ENCODE results near the gene NOTCH1. TPM values are rescaled to one million over a fixed set of nuclear protein-coding genes. Genes with fewer than 3 reads are reported as not detected.
"Not testable (repeated sequence)": the region's sequence is repeated elsewhere in the genome, so short reads cannot be mapped to it uniquely, and the experiment has no call there.

Gene NOTCH1
- total RNA-seq, 1 experiment from 2014 or later = 39.2 TPM

DNA sequence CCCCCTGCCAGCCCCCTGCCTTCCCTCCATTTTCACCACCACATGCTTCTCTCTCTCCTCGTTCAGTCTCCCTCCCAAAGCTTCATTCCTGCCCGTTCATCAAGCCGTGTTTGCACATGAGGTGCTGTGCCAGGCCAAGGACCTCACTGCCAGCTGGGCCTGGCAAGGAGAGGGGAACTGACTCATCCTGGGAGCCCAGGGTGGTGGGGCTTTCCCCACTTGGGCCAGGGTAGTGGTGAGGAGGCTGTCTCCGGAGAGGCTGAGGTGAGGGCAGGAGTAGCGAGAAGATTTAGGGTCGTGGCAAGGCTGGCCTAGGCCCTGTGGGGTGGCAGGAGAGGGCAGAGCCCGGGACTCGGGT, 30.4 kb upstream of the NOTCH1 start:
- Histone ChIP-seq H3K4me1 (replicated peaks; ENCODE audit: insufficient read depth) (peaks cover 26% of the 10 kb centered on the region), H3K36me3 (ENCODE audit: low read depth) (no peaks in the 10 kb centered on the region), H3K4me2 (peak overlapping the region; percentile 16; the same call in 1 of the 2 replicates), H3F3A (ENCODE audit: insufficient read depth, low read depth) (peaks cover 22% of the 10 kb centered on the region; the same call in 1 of the 2 replicates), H3K4me3 (no peak overlapping the region), H3K9me2 (ENCODE audit: insufficient read depth) (no peaks in the 10 kb centered on the region), H3K27me3 (ENCODE audit: insufficient read depth, low read depth) (no peaks in the 10 kb centered on the region), H3K27ac (no peak overlapping the region), H3K9me3 (ENCODE audit: insufficient read depth, low read depth) (no peaks in the 10 kb centered on the region), H4K20me1 (ENCODE audit: insufficient read depth) (no peaks in the 10 kb centered on the region), H2AFZ (no peak overlapping the region), H3K79me2 (ENCODE audit: low read depth) (no peaks in the 10 kb centered on the region)
- peak; percentile 61 to 64 for DNase-seq
- CTCF ChIA-PET = interaction anchor here (1.2 kb wide), 1 partner anchor 8 kb away, joined by 3 read pairs; no protein-coding TSS in a partner anchor
- no peak for TF ChIP-seq CTCF (conservative IDR thresholded peaks at IDR 0.05)
- TF ChIP-seq EZH2 (IDR thresholded peaks at IDR 0.05; ENCODE audit: low read depth) = no peak
- intact Hi-C loops (cut with micrococcal nuclease; ENCODE audit: unreplicated experiment) = loop anchor here (5.0 kb wide), 1 partner anchor 51 kb away; no protein-coding TSS in a partner anchor
- BruUV-seq (replicated peaks) = no TSS peak
- POLR2A ChIA-PET (ENCODE audit: unreplicated experiment) = interaction anchor here (0.7 kb wide), 1 partner anchor 595 kb away, joined by 5 read pairs; no protein-coding TSS in a partner anchor

- no peak for DNase-seq
- Histone ChIP-seq H3K27ac (no peak overlapping the region), H3K79me2 (ENCODE audit: low read depth) (no peaks in the 10 kb centered on the region), H3K4me2 (peak overlapping the region; percentile 16; the same call in 1 of the 2 replicates), H4K20me1 (ENCODE audit: insufficient read depth) (no peaks in the 10 kb centered on the region), H2AFZ (no peak overlapping the region), H3K4me1 (replicated peaks; ENCODE audit: insufficient read depth) (peaks cover 26% of the 10 kb centered on the region), H3K36me3 (ENCODE audit: low read depth) (no peaks in the 10 kb centered on the region), H3K9me3 (ENCODE audit: insufficient read depth, low read depth) (no peaks in the 10 kb centered on the region), H3F3A (ENCODE audit: insufficient read depth, low read depth) (peaks cover 22% of the 10 kb centered on the region; the same call in 1 of the 2 replicates), H3K4me3 (no peak overlapping the region), H3K9me2 (ENCODE audit: insufficient read depth) (no peaks in the 10 kb centered on the region), H3K27me3 (ENCODE audit: insufficient read depth, low read depth) (no peaks in the 10 kb centered on the region)
- no TSS peak for BruUV-seq (replicated peaks)
- TF ChIP-seq EZH2 (IDR thresholded peaks at IDR 0.05; ENCODE audit: low read depth) = no peak
- intact Hi-C loops (cut with micrococcal nuclease; ENCODE audit: unreplicated experiment) = loop anchor here (5.0 kb wide), 1 partner anchor 52 kb away; no protein-coding TSS in a partner anchor
- CTCF ChIA-PET = no interaction called here
- POLR2A ChIA-PET (ENCODE audit: unreplicated experiment) = interaction anchor here (0.7 kb wide), 1 partner anchor 595 kb away, joined by 5 read pairs; no protein-coding TSS in a partner anchor
Observed at GRCh38 chr9:136575626-136576268, 29.9 kb upstream of the NOTCH1 start.

- BruUV-seq (replicated peaks); H3K27me3 ChIP-seq (ENCODE audit: insufficient read depth, low read depth); H3K9me2 ChIP-seq (ENCODE audit: insufficient read depth); H3K27ac ChIP-seq; H3K9me3 ChIP-seq (ENCODE audit: insufficient read depth, low read depth); H3K36me3 ChIP-seq (ENCODE audit: low read depth); H3K4me2 ChIP-seq; DNase-seq; CTCF ChIA-PET; H2AFZ ChIP-seq; H3K4me3 ChIP-seq; POLR2A ChIA-PET (ENCODE audit: unreplicated experiment); H3K79me2 ChIP-seq (ENCODE audit: low read depth); H4K20me1 ChIP-seq (ENCODE audit: insufficient read depth): not testable (repeated sequence)
- H3F3A ChIP-seq (ENCODE audit: insufficient read depth, low read depth) = peaks cover 26% of the 10 kb centered on the region; the same call in 1 of the 2 replicates
- peaks cover 26% of the 10 kb centered on the region for H3K4me1 ChIP-seq (replicated peaks; ENCODE audit: insufficient read depth)
- intact Hi-C loops (cut with micrococcal nuclease; ENCODE audit: unreplicated experiment) = loop anchor here (5.0 kb wide), 1 partner anchor 53 kb away; no protein-coding TSS in a partner anchor
Observed at GRCh38 chr9:136574606-136575005, 28.8 kb upstream of the NOTCH1 start.

GRCh38 chr9:136572828-136573625, 27.2 kb upstream of the NOTCH1 start:
- CTCF ChIA-PET = interaction anchor here (0.6 to 0.7 kb wide), 2 partner anchors 18 to 1156 kb away, joined by 3 to 5 read pairs; no protein-coding TSS in a partner anchor
- no peaks in the 10 kb centered on the region for H3K9me3 ChIP-seq (ENCODE audit: insufficient read depth, low read depth)
- POLR2A ChIA-PET (ENCODE audit: unreplicated experiment) = interaction anchor here (0.5 kb wide), 1 partner anchor 17 kb away, joined by 4 read pairs; no protein-coding TSS in a partner anchor
- H3F3A ChIP-seq (ENCODE audit: insufficient read depth, low read depth) = peaks cover 20% of the 10 kb centered on the region; the same call in 1 of the 2 replicates
- H3K79me2 ChIP-seq (ENCODE audit: low read depth) = no peaks in the 10 kb centered on the region
- no peaks in the 10 kb centered on the region for H4K20me1 ChIP-seq (ENCODE audit: insufficient read depth)
- intact Hi-C loops (cut with micrococcal nuclease; ENCODE audit: unreplicated experiment) = loop anchor here (1.0 kb wide), 1 partner anchor 27 kb away; the partner anchor contains the start of gene NOTCH1
- no peaks in the 10 kb centered on the region for H3K9me2 ChIP-seq (ENCODE audit: insufficient read depth)
- H3K4me3 ChIP-seq = no peak overlapping the region
- BruUV-seq (replicated peaks) = no TSS peak
- H3K4me2 ChIP-seq = no peak overlapping the region
- H3K27me3 ChIP-seq (ENCODE audit: insufficient read depth, low read depth) = no peaks in the 10 kb centered on the region
- DNase-seq = no peak
- no peak overlapping the region for H3K27ac ChIP-seq
- H3K36me3 ChIP-seq (ENCODE audit: low read depth) = no peaks in the 10 kb centered on the region
- no peak for TF ChIP-seq EZH2 (IDR thresholded peaks at IDR 0.05; ENCODE audit: low read depth)
- no peak for TF ChIP-seq CTCF (conservative IDR thresholded peaks at IDR 0.05)
- peaks cover 25% of the 10 kb centered on the region for H3K4me1 ChIP-seq (replicated peaks; ENCODE audit: insufficient read depth)
- H2AFZ ChIP-seq = no peak overlapping the region
